GM18508 (cell line): ENCODE results near the gene APCS.

ENCODE experiments used
- ATAC-seq: cut with Tn5 transposase; IDR thresholded peaks from one replicate; pipeline ENCODE4 v1.9.1; 2021; ENCODE audit warnings: moderate number of reproducible peaks; ENCODE audit not compliant: insufficient read depth, unreplicated experiment

Gene APCS, protein sequence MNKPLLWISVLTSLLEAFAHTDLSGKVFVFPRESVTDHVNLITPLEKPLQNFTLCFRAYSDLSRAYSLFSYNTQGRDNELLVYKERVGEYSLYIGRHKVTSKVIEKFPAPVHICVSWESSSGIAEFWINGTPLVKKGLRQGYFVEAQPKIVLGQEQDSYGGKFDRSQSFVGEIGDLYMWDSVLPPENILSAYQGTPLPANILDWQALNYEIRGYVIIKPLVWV

GRCh38 chr1:159587461-159587951 lies at the start of gene APCS:
Gene APCS (plus strand): TSS chr1:159587826. CDS start chr1:159587922, 96 bp downstream.
- ATAC-seq: no peak

- ATAC-seq: no peak
These were observed 39.5 kb upstream of the APCS start for GRCh38 chr1:159548126-159548525.

- ATAC-seq: no peak
These were observed 33.4 kb upstream of the APCS start for GRCh38 chr1:159554261-159554660.

DNA sequence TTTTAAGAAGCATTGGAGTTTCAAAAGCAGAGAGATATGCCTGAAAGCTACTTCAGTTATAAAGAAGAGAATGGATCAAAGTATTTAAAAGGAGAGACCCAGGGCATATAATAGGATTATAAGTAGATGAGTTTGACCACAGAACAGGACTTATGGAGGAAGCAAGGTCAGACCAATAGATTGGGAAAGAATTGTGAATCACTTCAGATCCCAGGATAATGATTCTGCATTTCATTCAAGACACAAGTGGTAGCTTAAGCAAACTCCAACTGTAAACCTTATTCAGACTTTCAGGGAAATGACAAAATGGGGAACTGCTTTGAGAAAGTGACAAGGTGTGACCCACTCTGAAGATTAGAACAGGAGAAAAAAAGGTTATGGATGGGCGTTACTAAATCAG lies 32.9 kb upstream of the APCS start:
- ATAC-seq: no peak

GRCh38 chr1:159556931-159557369 lies 30.7 kb upstream of the APCS start:
- ATAC-seq: no peak

DNA sequence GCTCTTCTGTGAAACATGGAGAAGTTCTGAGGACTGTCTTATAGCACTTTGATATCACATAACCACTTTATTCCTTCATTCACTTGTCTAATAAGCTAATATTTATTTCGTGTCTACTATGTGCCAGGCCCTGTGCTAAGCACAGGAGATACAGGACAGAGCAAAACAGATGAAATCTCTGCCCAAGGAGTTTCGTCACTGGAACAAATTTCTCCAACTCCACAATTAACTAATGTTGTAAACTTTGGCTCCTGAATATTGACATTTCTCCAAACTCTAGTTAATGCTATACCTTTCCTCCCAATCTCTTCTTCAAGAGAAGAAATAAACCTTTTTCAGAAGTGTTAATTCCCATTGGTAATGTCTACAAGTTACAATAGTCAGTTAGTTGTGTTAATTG lies 27.0 kb upstream of the APCS start:
- no peak for ATAC-seq

GRCh38 chr1:159561497-159561896 lies 26.1 kb upstream of the APCS start:
- no peak for ATAC-seq

GRCh38 chr1:159562680-159563079 lies 24.9 kb upstream of the APCS start:
- ATAC-seq: no peak

DNA sequence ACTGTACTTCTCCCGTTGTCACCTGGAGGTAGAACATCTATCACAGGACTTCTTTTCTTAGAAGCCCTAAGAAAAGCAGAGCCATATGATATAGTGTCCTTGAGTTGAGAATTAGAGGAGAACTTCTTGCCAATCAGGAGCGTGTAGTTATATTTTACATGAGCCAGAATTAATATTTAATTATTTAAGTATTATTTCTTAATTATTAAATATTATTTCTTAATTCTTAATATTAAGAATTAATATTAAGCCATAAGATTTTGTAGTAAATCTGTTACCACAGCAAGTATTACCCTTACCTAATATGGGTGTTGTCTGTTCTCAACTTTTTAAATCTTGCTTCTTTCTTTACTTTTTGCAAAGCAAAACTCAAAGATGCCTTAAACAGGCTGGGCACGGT lies 10.2 kb upstream of the APCS start:
- ATAC-seq: no peak

- ATAC-seq: peak; percentile 66
These were observed 7.3 kb upstream of the APCS start for GRCh38 chr1:159580340-159580739.

- ATAC-seq: no peak
These were observed 6.2 kb upstream of the APCS start for GRCh38 chr1:159581422-159581821.

- no peak for ATAC-seq
These were observed 3.1 kb upstream of the APCS start for GRCh38 chr1:159584536-159584935.

DNA sequence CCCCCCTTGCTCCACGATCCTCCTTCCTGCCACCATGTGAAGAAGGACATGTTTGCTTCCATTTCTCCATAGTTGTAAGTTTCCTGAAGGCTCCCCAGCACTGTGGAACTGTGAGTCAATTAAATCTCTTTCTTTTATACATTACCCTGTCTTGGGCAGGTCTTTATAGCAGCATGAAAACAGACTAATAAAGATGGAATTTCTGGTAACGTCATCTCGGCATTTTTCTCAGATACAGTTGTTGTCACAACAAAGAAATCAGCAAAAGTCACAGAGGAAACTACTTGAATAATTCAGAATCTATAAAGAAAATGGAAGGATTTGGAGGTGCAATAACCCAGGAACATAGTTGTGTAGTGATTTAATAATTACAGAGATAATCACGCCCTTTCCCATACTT lies 4.4 kb downstream of the APCS start:
- no peak for ATAC-seq

DNA sequence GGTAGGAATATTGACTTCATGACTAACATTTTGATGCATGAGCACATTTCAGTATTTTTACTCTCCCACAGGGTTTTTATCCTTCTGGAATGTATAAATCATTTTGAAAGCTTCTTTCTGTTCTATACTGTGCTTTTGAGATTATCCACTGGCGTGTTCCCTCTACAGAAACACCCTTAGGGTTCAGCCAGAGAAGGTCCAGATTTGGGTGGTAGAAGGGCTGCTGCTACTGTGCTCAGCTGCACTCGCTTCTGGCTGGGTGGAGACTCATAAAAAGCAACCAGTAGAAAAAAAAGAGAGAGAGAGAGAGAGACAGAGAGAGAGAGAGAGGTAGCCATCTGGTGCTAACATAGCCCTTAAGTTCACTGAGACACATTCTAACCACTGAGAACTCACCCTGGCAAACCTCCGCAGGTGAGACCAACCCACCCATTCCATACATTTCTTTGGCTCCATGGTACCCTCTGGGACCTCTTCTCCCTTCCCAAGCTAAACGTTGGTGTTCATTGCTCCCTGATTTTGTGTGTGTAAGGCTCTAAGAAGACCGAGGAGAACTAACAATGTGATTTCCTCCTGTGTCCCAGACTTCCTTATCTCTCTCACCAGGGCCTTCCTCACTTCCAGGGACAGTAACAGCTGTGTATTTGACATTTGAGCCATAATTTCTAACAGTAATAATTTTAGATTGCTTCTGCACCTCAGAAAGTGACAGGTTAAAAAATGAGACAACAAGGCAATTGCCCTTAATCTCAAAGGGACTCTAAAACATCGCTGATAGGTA lies 7.2 kb downstream of the APCS start:
- ATAC-seq: no peak

DNA sequence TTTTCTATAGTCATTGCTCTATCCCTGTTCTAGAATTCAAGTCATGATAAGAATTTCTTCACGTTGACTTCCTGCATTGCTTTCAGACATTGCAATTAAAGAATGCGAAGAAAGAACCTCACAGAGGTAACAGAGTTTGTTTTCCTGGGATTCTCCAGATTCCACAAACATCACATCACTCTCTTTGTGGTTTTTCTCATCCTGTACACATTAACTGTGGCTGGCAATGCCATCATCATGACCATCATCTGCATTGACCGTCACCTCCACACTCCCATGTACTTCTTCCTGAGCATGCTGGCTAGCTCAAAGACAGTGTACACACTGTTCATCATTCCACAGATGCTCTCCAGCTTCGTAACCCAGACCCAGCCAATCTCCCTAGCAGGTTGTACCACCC lies 10.6 kb downstream of the APCS start:
- no peak for ATAC-seq

DNA sequence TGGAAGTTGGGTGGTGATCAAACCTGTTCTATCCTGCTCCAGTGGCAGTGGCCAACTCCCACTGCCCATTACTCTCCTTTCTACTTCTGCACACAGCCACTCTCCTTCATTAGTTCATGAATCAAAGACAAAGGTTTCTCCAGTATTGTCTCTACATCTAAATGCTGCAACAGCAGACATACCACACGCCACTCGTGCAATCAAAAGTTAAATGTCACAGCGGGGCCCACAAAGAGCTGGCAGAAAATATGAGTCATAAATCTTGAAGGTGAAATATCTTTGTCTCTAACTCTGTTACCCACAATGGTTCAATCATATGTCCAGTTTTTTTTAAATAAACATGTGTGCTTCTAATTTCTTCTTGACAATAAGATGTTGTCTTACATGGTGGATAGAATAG lies 13.3 kb downstream of the APCS start:
- no peak for ATAC-seq

- ATAC-seq: no peak
These were observed 14.9 kb downstream of the APCS start for GRCh38 chr1:159602501-159602999.

DNA sequence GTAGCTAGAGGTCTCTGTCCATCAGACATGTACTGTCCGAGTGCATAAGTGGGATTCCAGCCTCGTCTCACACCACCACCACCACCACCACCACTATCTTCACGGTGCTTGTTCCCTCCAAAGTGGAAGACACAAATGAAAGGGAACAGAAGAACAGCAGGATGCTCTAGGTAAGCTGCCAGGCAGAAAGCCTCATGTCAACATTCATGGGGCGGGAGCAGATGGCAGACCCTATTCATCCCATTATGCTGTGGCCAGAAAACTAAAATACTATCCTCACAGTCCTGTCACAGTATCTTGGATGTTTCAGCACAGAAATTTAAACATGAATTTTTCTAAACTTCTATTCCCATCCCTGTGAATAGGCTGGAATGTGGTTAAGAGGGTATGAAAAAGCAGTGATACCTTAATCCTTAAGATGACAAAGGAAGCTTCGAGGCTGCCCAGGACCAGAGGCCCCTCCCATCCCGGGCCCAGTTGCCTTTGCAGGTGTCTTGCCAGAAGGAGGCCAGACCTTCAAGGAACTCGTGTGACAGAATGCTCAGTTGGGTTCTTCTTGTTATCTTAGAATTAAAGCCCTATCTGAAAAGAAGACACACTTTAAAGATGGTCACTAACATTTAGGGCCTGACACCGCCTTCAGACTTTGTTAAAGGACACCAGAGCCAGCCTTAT lies 24.7 kb downstream of the APCS start:
- ATAC-seq: no peak

- no peak for ATAC-seq
These were observed 45.3 kb downstream of the APCS start for GRCh38 chr1:159632922-159633321.
